ENCODE measurements around the gene SV2C.

SV2C gene

GRCh38 chr5:76163111-76163628 is 80.0 kb downstream of the SV2C start:
- no peak for DNase-seq

GRCh38 chr5:76165029-76165428 is 81.8 kb downstream of the SV2C start:
- DNase-seq: no peak

GRCh38 chr5:76165711-76166374 is 82.7 kb downstream of the SV2C start:
- no peak for DNase-seq

- no peak for DNase-seq
Measured at GRCh38 chr5:76166886-76167576, 83.8 kb downstream of the SV2C start.

- DNase-seq: no peak
Measured at GRCh38 chr5:76169146-76169905, 86.1 kb downstream of the SV2C start.

GRCh38 chr5:76174101-76174500 is 90.9 kb downstream of the SV2C start:
- no peak for DNase-seq

GRCh38 chr5:76175051-76175666 is 92.0 kb downstream of the SV2C start:
- peak in 22 of 56 donors; percentile 0 to 57 (median 6) for DNase-seq

GRCh38 chr5:76175821-76176403 is 92.7 kb downstream of the SV2C start:
- no peak for DNase-seq

- DNase-seq: no peak
Measured at GRCh38 chr5:76177978-76178377, 94.8 kb downstream of the SV2C start.

- no peak for DNase-seq
Measured at GRCh38 chr5:76178913-76179312, 95.7 kb downstream of the SV2C start.

GRCh38 chr5:76180814-76181805 is 97.9 kb downstream of the SV2C start:
- DNase-seq: no peak

- no peak for DNase-seq
Measured at GRCh38 chr5:76187386-76187785, 104.2 kb downstream of the SV2C start.

- no peak for DNase-seq
Measured at GRCh38 chr5:76190356-76190755, 107.2 kb downstream of the SV2C start.

GRCh38 chr5:76192837-76193236 is 109.7 kb downstream of the SV2C start:
- DNase-seq: no peak

GRCh38 chr5:76193635-76194034 is 110.5 kb downstream of the SV2C start:
- no peak for DNase-seq

- no peak for DNase-seq
Measured at GRCh38 chr5:76194340-76194739, 111.2 kb downstream of the SV2C start.

GRCh38 chr5:76196457-76196856 is 113.3 kb downstream of the SV2C start:
- DNase-seq: no peak

- no peak for DNase-seq
Measured at GRCh38 chr5:76196886-76197489, 113.8 kb downstream of the SV2C start.

- DNase-seq: no peak
Measured at GRCh38 chr5:76197726-76198125, 114.5 kb downstream of the SV2C start.
